Astrocyte of the spinal cord (primary cell): Measurements from ENCODE around the gene SH3PXD2B.
"Not testable (repeated sequence)": the region's sequence is repeated elsewhere in the genome, so short reads cannot be mapped to it uniquely, and the experiment has no call there.

Source experiments
- DNase-seq: peaks from one replicate; pipeline ENCODE4 v3.0.0; 2011; ENCODE audit warnings: low read depth, low spot score
- H3K4me3 ChIP-seq: 2 replicates; pipeline ENCODE4 v1.5.1; 2011; ENCODE audit warnings: low read depth, mild to moderate bottlenecking, low read length, moderate library complexity
- CTCF ChIP-seq: IDR thresholded peaks from 2 replicates; pipeline ENCODE4 v1.5.1; 2012; ENCODE audit warnings: low read depth, mild to moderate bottlenecking, low read length, inconsistent platforms
- in situ Hi-C: cut with HindIII; loops from 2 replicates; pipeline ENCODE4 v1.10.0; 2017; ENCODE audit warnings: low sequenced_read_pairs

Gene SH3PXD2B

GRCh38 chr5:172336264-172336663 lies 118.1 kb downstream of the SH3PXD2B start:
- no peak overlapping the region for H3K4me3 ChIP-seq
- TF ChIP-seq CTCF = no peak
- in situ Hi-C loops = no loop called here
- no peak for DNase-seq

GRCh38 chr5:172335721-172336120 lies 118.6 kb downstream of the SH3PXD2B start:
- TF ChIP-seq CTCF = no peak
- no peak overlapping the region for H3K4me3 ChIP-seq
- in situ Hi-C loops = no loop called here
- DNase-seq = no peak

- no peak for DNase-seq
- no peak overlapping the region for H3K4me3 ChIP-seq
- no peak for TF ChIP-seq CTCF
- in situ Hi-C loops = no loop called here
Observed at GRCh38 chr5:172334641-172335040, 119.7 kb downstream of the SH3PXD2B start.

- no peak for TF ChIP-seq CTCF
- H3K4me3 ChIP-seq = no peak overlapping the region
- no peak for DNase-seq
- in situ Hi-C loops = no loop called here
Observed at GRCh38 chr5:172334196-172334595, 120.1 kb downstream of the SH3PXD2B start.

GRCh38 chr5:172326901-172327300 lies 127.4 kb downstream of the SH3PXD2B start:
- H3K4me3 ChIP-seq, DNase-seq, in situ Hi-C loops: not testable (repeated sequence)

- no peak for DNase-seq
- no peak for TF ChIP-seq CTCF
- H3K4me3 ChIP-seq = no peak overlapping the region
- in situ Hi-C loops = no loop called here
Observed at GRCh38 chr5:172325452-172325851, 128.9 kb downstream of the SH3PXD2B start.

GRCh38 chr5:172322028-172322965 lies 132.0 kb downstream of the SH3PXD2B start:
- TF ChIP-seq CTCF = no peak
- DNase-seq = no peak
- in situ Hi-C loops = no loop called here
- H3K4me3 ChIP-seq = no peak overlapping the region
